T-helper 1 cell treated with Interleukin-12 subunit alpha and Interleukin-12 subunit beta and Interleukin-4 antibody, amounts not matched to agents 30 μg/mL and 1 μg/mL, for 36 hours (primary cell): ENCODE data around the gene TMEM263.
A peak's percentile ranks its signal among the peaks of the same experiment; 100 is the strongest.

Experiments
- H3K27ac Mint-ChIP-seq: one replicate; pipeline ENCODE4 v1.8.0; 2021; ENCODE audit warnings: mild to moderate bottlenecking, mixed read lengths
- H3K27me3 Mint-ChIP-seq: one replicate; pipeline ENCODE4 v1.8.0; 2021; ENCODE audit warnings: low read depth, mixed read lengths
- H3K36me3 Mint-ChIP-seq: one replicate; pipeline ENCODE4 v1.8.0; 2021; ENCODE audit warnings: low read depth, mixed read lengths
- H3K4me1 Mint-ChIP-seq: one replicate; pipeline ENCODE4 v1.8.0; 2021; ENCODE audit warnings: low read depth, mixed read lengths
- H3K4me3 Mint-ChIP-seq: one replicate; pipeline ENCODE4 v1.8.0; 2021; ENCODE audit warnings: mild to moderate bottlenecking, moderate library complexity, mixed read lengths
- H3K9me3 Mint-ChIP-seq: one replicate; pipeline ENCODE4 v1.8.0; 2021; ENCODE audit warnings: mixed read lengths

The TMEM263 gene

GRCh38 chr12:106924268-106924861 lies 31.3 kb upstream of the TMEM263 start:
- H3K4me3 Mint-ChIP-seq, result no peak overlapping the region
- H3K36me3 Mint-ChIP-seq, result no peaks in the 10 kb centered on the region
- peaks cover 7% of the 10 kb centered on the region for H3K9me3 Mint-ChIP-seq
- H3K27ac Mint-ChIP-seq, result no peak overlapping the region
- H3K4me1 Mint-ChIP-seq, result peaks cover 3% of the 10 kb centered on the region
- H3K27me3 Mint-ChIP-seq, result peaks cover 52% of the 10 kb centered on the region

GRCh38 chr12:106926657-106927056 lies 29.1 kb upstream of the TMEM263 start:
- no peaks in the 10 kb centered on the region for H3K4me1 Mint-ChIP-seq
- peaks cover 51% of the 10 kb centered on the region for H3K27me3 Mint-ChIP-seq
- H3K27ac Mint-ChIP-seq, result no peak overlapping the region
- no peaks in the 10 kb centered on the region for H3K36me3 Mint-ChIP-seq
- peaks cover 7% of the 10 kb centered on the region for H3K9me3 Mint-ChIP-seq
- H3K4me3 Mint-ChIP-seq, result no peak overlapping the region

GRCh38 chr12:106934277-106934676 lies 21.4 kb upstream of the TMEM263 start:
- no peaks in the 10 kb centered on the region for H3K4me1 Mint-ChIP-seq
- no peaks in the 10 kb centered on the region for H3K9me3 Mint-ChIP-seq
- no peak overlapping the region for H3K4me3 Mint-ChIP-seq
- no peak overlapping the region for H3K27ac Mint-ChIP-seq
- H3K27me3 Mint-ChIP-seq, result peaks cover 11% of the 10 kb centered on the region
- no peaks in the 10 kb centered on the region for H3K36me3 Mint-ChIP-seq

- no peaks in the 10 kb centered on the region for H3K4me1 Mint-ChIP-seq
- H3K9me3 Mint-ChIP-seq, result peaks cover 3% of the 10 kb centered on the region
- H3K36me3 Mint-ChIP-seq, result no peaks in the 10 kb centered on the region
- no peak overlapping the region for H3K27ac Mint-ChIP-seq
- no peak overlapping the region for H3K4me3 Mint-ChIP-seq
- H3K27me3 Mint-ChIP-seq, result peaks cover 7% of the 10 kb centered on the region
These were observed 14.1 kb upstream of the TMEM263 start for GRCh38 chr12:106941481-106942156.

- no peak overlapping the region for H3K4me3 Mint-ChIP-seq
- H3K27me3 Mint-ChIP-seq, result peaks cover 7% of the 10 kb centered on the region
- H3K9me3 Mint-ChIP-seq, result peaks cover 11% of the 10 kb centered on the region
- H3K27ac Mint-ChIP-seq, result no peak overlapping the region
- no peaks in the 10 kb centered on the region for H3K4me1 Mint-ChIP-seq
- no peaks in the 10 kb centered on the region for H3K36me3 Mint-ChIP-seq
These were observed 12.9 kb upstream of the TMEM263 start for GRCh38 chr12:106942775-106943174.

GRCh38 chr12:106945261-106945851 lies 10.4 kb upstream of the TMEM263 start:
- H3K4me1 Mint-ChIP-seq, result no peaks in the 10 kb centered on the region
- H3K9me3 Mint-ChIP-seq, result peaks cover 35% of the 10 kb centered on the region
- peaks cover 4% of the 10 kb centered on the region for H3K36me3 Mint-ChIP-seq
- no peak overlapping the region for H3K4me3 Mint-ChIP-seq
- no peak overlapping the region for H3K27ac Mint-ChIP-seq
- peaks cover 14% of the 10 kb centered on the region for H3K27me3 Mint-ChIP-seq

GRCh38 chr12:106947461-106947860 lies 8.2 kb upstream of the TMEM263 start:
- peaks cover 4% of the 10 kb centered on the region for H3K36me3 Mint-ChIP-seq
- no peaks in the 10 kb centered on the region for H3K4me1 Mint-ChIP-seq
- no peak overlapping the region for H3K27ac Mint-ChIP-seq
- H3K4me3 Mint-ChIP-seq, result no peak overlapping the region
- H3K27me3 Mint-ChIP-seq, result peaks cover 13% of the 10 kb centered on the region
- H3K9me3 Mint-ChIP-seq, result peaks cover 35% of the 10 kb centered on the region

- H3K36me3 Mint-ChIP-seq, result peaks cover 4% of the 10 kb centered on the region
- H3K27me3 Mint-ChIP-seq, result peaks cover 11% of the 10 kb centered on the region
- H3K4me1 Mint-ChIP-seq, result peaks cover 2% of the 10 kb centered on the region
- no peak overlapping the region for H3K27ac Mint-ChIP-seq
- peaks cover 31% of the 10 kb centered on the region for H3K9me3 Mint-ChIP-seq
- H3K4me3 Mint-ChIP-seq, result no peak overlapping the region
These were observed 5.1 kb upstream of the TMEM263 start for GRCh38 chr12:106950591-106950990.

GRCh38 chr12:106953352-106954250 lies 2.1 kb upstream of the TMEM263 start:
- Mint-ChIP-seq H3K4me3 (peak overlapping the region; percentile 33), H3K27ac (no peak overlapping the region), H3K4me1 (peaks cover 15% of the 10 kb centered on the region), H3K27me3 (peaks cover 8% of the 10 kb centered on the region), H3K9me3 (peaks cover 15% of the 10 kb centered on the region), H3K36me3 (peaks cover 4% of the 10 kb centered on the region)

GRCh38 chr12:106954462-106955376 lies 988 bp upstream of the TMEM263 start:
- H3K27me3 Mint-ChIP-seq, result peaks cover 7% of the 10 kb centered on the region
- peak overlapping the region; percentile 88 for H3K4me3 Mint-ChIP-seq
- peaks cover 19% of the 10 kb centered on the region for H3K4me1 Mint-ChIP-seq
- peaks cover 3% of the 10 kb centered on the region for H3K36me3 Mint-ChIP-seq
- peak overlapping the region; percentile 91 for H3K27ac Mint-ChIP-seq
- H3K9me3 Mint-ChIP-seq, result peaks cover 4% of the 10 kb centered on the region

- peak overlapping the region; percentile 97 for H3K27ac Mint-ChIP-seq
- no peaks in the 10 kb centered on the region for H3K9me3 Mint-ChIP-seq
- H3K27me3 Mint-ChIP-seq, result peaks cover 3% of the 10 kb centered on the region
- peak overlapping the region; percentile 99 for H3K4me3 Mint-ChIP-seq
- H3K4me1 Mint-ChIP-seq, result peaks cover 22% of the 10 kb centered on the region
- H3K36me3 Mint-ChIP-seq, result peaks cover 2% of the 10 kb centered on the region
These were observed 406 bp downstream of the TMEM263 start for GRCh38 chr12:106956048-106956578.

GRCh38 chr12:106957583-106957982 lies 1.9 kb downstream of the TMEM263 start:
- Mint-ChIP-seq H3K27me3 (no peaks in the 10 kb centered on the region), H3K4me3 (peak overlapping the region; percentile 99), H3K36me3 (peaks cover 3% of the 10 kb centered on the region), H3K9me3 (no peaks in the 10 kb centered on the region), H3K27ac (peak overlapping the region; percentile 97), H3K4me1 (peaks cover 22% of the 10 kb centered on the region)

- H3K4me1 Mint-ChIP-seq, result peaks cover 20% of the 10 kb centered on the region
These were observed 4.7 kb downstream of the TMEM263 start for GRCh38 chr12:106960443-106960842.

More at GRCh38 chr12:106960443-106960842, 4.7 kb downstream of the TMEM263 start:
- H3K4me3 Mint-ChIP-seq, result no peak overlapping the region
- H3K27ac Mint-ChIP-seq, result no peak overlapping the region
- H3K9me3 Mint-ChIP-seq, result no peaks in the 10 kb centered on the region
- H3K27me3 Mint-ChIP-seq, result no peaks in the 10 kb centered on the region
- peaks cover 8% of the 10 kb centered on the region for H3K36me3 Mint-ChIP-seq
